Endothelial cell of umbilical vein (primary cell): Measurements from ENCODE around the gene PON2. TPM values are rescaled to one million over a fixed set of nuclear protein-coding genes. Genes with fewer than 3 reads are reported as not detected.

ENCODE experiments used
- BruUV-seq: library from RNA; stranded (reverse); fragments of 400-500 nt; replicated peaks from 2 replicates; lab custom pipeline; 2021; lab: Mats Ljungman, UMichigan
- CTCF ChIA-PET: fragments of 300-600, 350-600 bp; sonication (Branson Sonifier 250); formaldehyde crosslinking; loops from one replicate; lab custom pipeline; 2021; ENCODE audit warnings: antibody characterized with exemption, inconsistent platforms; lab: Charles Lee
- POLR2A ChIA-PET: fragments of 300-600, 350-600 bp; sonication (Branson Sonifier 250); formaldehyde crosslinking; loops from one replicate; lab custom pipeline; 2021; ENCODE audit warnings: antibody characterized with exemption, inconsistent platforms; lab: Charles Lee
- DNase-seq: peaks from one replicate; pipeline ENCODE4 v3.0.0-alpha.2; 2011; ENCODE audit warnings: low read depth, low spot score
- FAIRE-seq: peaks from 2 replicates; lab custom pipeline; 2011; peaks lifted over from hg19 to GRCh38; lab: Jason Lieb, UNC
- H2AFZ ChIP-seq: 2 replicates; pipeline ENCODE4 v1.6.0; 2012; ENCODE audit warnings: low read depth, low read length, control low read depth, inconsistent platforms
- H3K27ac ChIP-seq: 2 replicates; pipeline ENCODE4 v1.5.1; 2011; ENCODE audit warnings: low read depth, mild to moderate bottlenecking, control low read depth, low read length, moderate library complexity; ENCODE audit not compliant: insufficient read depth
- H3K27me3 ChIP-seq, 2 experiments: 2 replicates each; pipeline versions ENCODE4 v1.6.0 to v1.6.1; 2011; ENCODE audit warnings: low read length in 2 of 2, mixed read lengths in 1 of 2; ENCODE audit not compliant: control insufficient read depth in 2 of 2, insufficient read depth in 2 of 2
- H3K36me3 ChIP-seq, 2 experiments: 2 replicates in 1 of 2; 3 replicates in 1 of 2; pipeline ENCODE4 v1.5.1; 2011; ENCODE audit warnings: low read length in 2 of 2, mild to moderate bottlenecking in 1 of 2, moderate library complexity in 1 of 2; ENCODE audit not compliant: control insufficient read depth in 2 of 2, insufficient read depth in 2 of 2; ENCODE audit errors: extremely low read depth in 1 of 2
- H3K4me1 ChIP-seq: 3 replicates; pipeline ENCODE4 v1.5.1; 2011; ENCODE audit warnings: mild to moderate bottlenecking, low read length; ENCODE audit not compliant: control insufficient read depth, insufficient read depth; ENCODE audit errors: extremely low read depth
- H3K4me2 ChIP-seq: 2 replicates; pipeline ENCODE4 v1.6.1; 2011; ENCODE audit warnings: low read length, control low read depth, mixed read lengths; ENCODE audit not compliant: insufficient read depth
- H3K4me3 ChIP-seq, 3 experiments: fragments of 200-600 bp in 1 of 3; sonication (generic), shearing (Covaris generic) in 1 of 3; replicated peaks in 1 of 3; 2 replicates each; pipeline ENCODE4 v1.5.1; 2011 to 2016; ENCODE audit warnings: control low read depth in 3 of 3, low read length in 3 of 3, mild to moderate bottlenecking in 2 of 3, inconsistent platforms in 1 of 3, low read depth in 1 of 3, moderate library complexity in 1 of 3; ENCODE audit not compliant: insufficient read depth in 1 of 3
- H3K79me2 ChIP-seq: 2 replicates; pipeline ENCODE4 v1.6.0; 2012; ENCODE audit warnings: low read length, inconsistent platforms; ENCODE audit not compliant: control insufficient read depth, insufficient read depth
- H3K9ac ChIP-seq: replicated peaks from 2 replicates; pipeline ENCODE3; 2011; ENCODE audit warnings: low read length, control low read depth; ENCODE audit not compliant: insufficient read depth; ENCODE audit errors: extremely low read depth
- H3K9me1 ChIP-seq: replicated peaks from 3 replicates; pipeline ENCODE4 v1.6.0; 2011; ENCODE audit warnings: mild to moderate bottlenecking, low read length; ENCODE audit not compliant: control insufficient read depth, insufficient read depth; ENCODE audit errors: extremely low read depth
- H3K9me3 ChIP-seq: replicated peaks from 2 replicates; pipeline ENCODE4 v1.5.1; 2012; ENCODE audit warnings: low read length, inconsistent platforms; ENCODE audit not compliant: control insufficient read depth, insufficient read depth
- H4K20me1 ChIP-seq: replicated peaks from 2 replicates; pipeline ENCODE3; 2011; ENCODE audit warnings: mild to moderate bottlenecking, low read length; ENCODE audit not compliant: control insufficient read depth, insufficient read depth; ENCODE audit errors: extremely low read depth
- EZH2 ChIP-seq: IDR thresholded peaks from 2 replicates; pipeline ENCODE4 v1.6.1; 2012; ENCODE audit warnings: borderline replicate concordance, low read depth, mild to moderate bottlenecking, moderate library complexity, low read length, inconsistent platforms; ENCODE audit not compliant: severe bottlenecking
- JUN ChIP-seq: IDR thresholded peaks from 2 replicates; pipeline ENCODE4 v1.6.1; 2011; ENCODE audit warnings: borderline replicate concordance, low read depth; ENCODE audit not compliant: insufficient read length, insufficient read depth
- MAX ChIP-seq: IDR thresholded peaks from 2 replicates; pipeline ENCODE4 v1.6.1; 2011; ENCODE audit not compliant: insufficient read depth, insufficient read length
- MYC ChIP-seq: IDR thresholded peaks from one replicate; pipeline ENCODE4 v1.6.1; 2011; ENCODE audit warnings: mild to moderate bottlenecking, low read depth, low read length
- POLR2A ChIP-seq: IDR thresholded peaks from 2 replicates; pipeline ENCODE4 v1.6.1; 2012; ENCODE audit warnings: low read depth, mild to moderate bottlenecking, control low read depth, low read length
- POLR2AphosphoS5 ChIP-seq: IDR thresholded peaks from 2 replicates; pipeline ENCODE4 v1.6.1; 2012; ENCODE audit warnings: low read depth, mild to moderate bottlenecking, control low read depth, low read length, moderate library complexity; ENCODE audit not compliant: insufficient read depth
- dilution Hi-C: fragments of 300-500 bp; cut with MboI; formaldehyde crosslinking; loops from one replicate; pipeline ENCODE4 v1.15.0; 2019; ENCODE audit warnings: low sequenced_read_pairs; ENCODE audit not compliant: extremely low pct_ligation_motif_present
- intact Hi-C: fragments of 100-400 bp; cut with micrococcal nuclease; formaldehyde crosslinking; loops from one replicate; pipeline ENCODE4 v1.10.0; 2022
- polyA plus RNA-seq, 4 experiments: library from polyadenylated mRNA; depleted of rRNA in 3 of 4; stranded (reverse) in 3 of 4; unstranded in 1 of 4; fragments of >200 nt; gene quantifications; 2 replicates each; pipeline versions ENCODE4 v1.2.1 to v1.2.3, GENCODE V29; 2011 to 2012; ENCODE audit warnings: missing spikeins in 1 of 4
- total RNA-seq: library from RNA; stranded (reverse); gene quantifications from 2 replicates; pipeline ENCODE4 v1.2.3, GENCODE V29; 2021
- TF ChIP-seq, protein P1 (sequence below), 2 donors: IDR thresholded peaks; 1 replicate in 1 of 2; 2 replicates in 1 of 2; pipeline ENCODE4 v1.5.1; 2011; ENCODE audit warnings: low read length in 2 of 2, mild to moderate bottlenecking in 2 of 2, moderate library complexity in 2 of 2, control low read depth in 1 of 2, inconsistent platforms in 1 of 2, low read depth in 1 of 2; ENCODE audit not compliant: insufficient read depth in 1 of 2; ENCODE audit errors: extremely low read depth in 1 of 2

PON2 gene
- total and polyA plus RNA-seq, 2 donors (not counting 3 experiments of a cell fraction or from before 2014, with no cell fraction given) = 110 to 125 TPM

DNA sequence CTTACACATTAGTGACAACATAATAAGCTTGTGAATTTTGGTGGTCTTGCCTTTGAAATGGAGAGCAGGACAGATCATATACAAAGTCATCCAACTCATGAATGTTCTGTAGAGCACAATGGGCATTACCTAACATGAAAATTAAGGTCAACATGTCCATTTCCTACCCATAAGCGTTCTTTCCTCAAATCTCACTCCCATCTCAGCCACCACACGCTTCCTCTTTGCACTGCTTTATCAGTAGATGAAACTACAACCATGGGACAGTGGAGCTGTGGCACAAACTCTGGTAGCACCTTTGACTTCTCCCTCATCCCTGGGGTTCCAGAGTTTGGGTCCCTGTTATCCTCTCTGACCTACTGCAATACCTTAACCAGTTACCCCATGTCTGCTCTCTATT, 2.2 kb downstream of the PON2 start:
- dilution Hi-C loops = no loop called here
- H3K79me2 ChIP-seq = peaks cover 34% of the 10 kb centered on the region

More for the DNA sequence above, 2.2 kb downstream of the PON2 start:
- ChIA-PET POLR2A (no interaction called here), CTCF (interaction anchor here (1.2 kb wide), 1 partner anchor 44 kb away, joined by 4 read pairs; no protein-coding TSS in a partner anchor)
- Histone ChIP-seq H2AFZ (no peak overlapping the region), H3K36me3 (no peaks in the 10 kb centered on the region), H3K4me1 (peaks cover 18% of the 10 kb centered on the region), H3K4me2 (no peak overlapping the region), H3K9me3 (no peaks in the 10 kb centered on the region), H3K9ac (no peak overlapping the region), H3K27me3 (no peaks in the 10 kb centered on the region), H3K9me1 (no peaks in the 10 kb centered on the region), H3K4me3 (no peak overlapping the region), H4K20me1 (no peaks in the 10 kb centered on the region), H3K27ac (no peak overlapping the region)
- intact Hi-C loops = loop anchor here (10.0 kb wide), 1 partner anchor 442 kb away; no protein-coding TSS in a partner anchor
- TF ChIP-seq, protein P1, sequence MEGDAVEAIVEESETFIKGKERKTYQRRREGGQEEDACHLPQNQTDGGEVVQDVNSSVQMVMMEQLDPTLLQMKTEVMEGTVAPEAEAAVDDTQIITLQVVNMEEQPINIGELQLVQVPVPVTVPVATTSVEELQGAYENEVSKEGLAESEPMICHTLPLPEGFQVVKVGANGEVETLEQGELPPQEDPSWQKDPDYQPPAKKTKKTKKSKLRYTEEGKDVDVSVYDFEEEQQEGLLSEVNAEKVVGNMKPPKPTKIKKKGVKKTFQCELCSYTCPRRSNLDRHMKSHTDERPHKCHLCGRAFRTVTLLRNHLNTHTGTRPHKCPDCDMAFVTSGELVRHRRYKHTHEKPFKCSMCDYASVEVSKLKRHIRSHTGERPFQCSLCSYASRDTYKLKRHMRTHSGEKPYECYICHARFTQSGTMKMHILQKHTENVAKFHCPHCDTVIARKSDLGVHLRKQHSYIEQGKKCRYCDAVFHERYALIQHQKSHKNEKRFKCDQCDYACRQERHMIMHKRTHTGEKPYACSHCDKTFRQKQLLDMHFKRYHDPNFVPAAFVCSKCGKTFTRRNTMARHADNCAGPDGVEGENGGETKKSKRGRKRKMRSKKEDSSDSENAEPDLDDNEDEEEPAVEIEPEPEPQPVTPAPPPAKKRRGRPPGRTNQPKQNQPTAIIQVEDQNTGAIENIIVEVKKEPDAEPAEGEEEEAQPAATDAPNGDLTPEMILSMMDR (IDR thresholded peaks at IDR 0.05; ENCODE audit: extremely low read depth in 1 of 2, insufficient read depth in 1 of 2, low read depth in 1 of 2, low read length in 2 of 2) = no peak
- TF ChIP-seq JUN (no peak), POLR2AphosphoS5 (no peak), MYC (no peak), POLR2A (no peak), EZH2 (no peak), MAX (no peak)
- no TSS peak for BruUV-seq
- FAIRE-seq = no peak
- DNase-seq = no peak
